Smooth muscle cell (in vitro differentiated cells): ENCODE data around the gene SOCS2. TPM values are rescaled to one million over a fixed set of nuclear protein-coding genes. Genes with fewer than 3 reads are reported as not detected.

ENCODE experiments used
- DNase-seq: peaks from one replicate; lab custom pipeline; 2025; ENCODE audit not compliant: unreplicated experiment; lab: John Stamatoyannopoulos, UW
- H2AFZ ChIP-seq: fragments of 200-600 bp; sonication (generic); 2 replicates; pipeline ENCODE4 v1.6.0; 2016; ENCODE audit warnings: antibody characterized with exemption, low read depth, mild to moderate bottlenecking
- H3F3A ChIP-seq: fragments of 200-600 bp; sonication (generic); 2 replicates; pipeline ENCODE4 v1.6.0; 2017; ENCODE audit warnings: antibody characterized with exemption, low read depth
- H3K27ac ChIP-seq: fragments of 200-600 bp; sonication (generic); 2 replicates; pipeline ENCODE4 v1.5.1; 2016; ENCODE audit warnings: low read depth, mild to moderate bottlenecking
- H3K27me3 ChIP-seq: fragments of 200-600 bp; sonication (generic); 2 replicates; pipeline ENCODE4 v1.6.1; 2016; ENCODE audit warnings: low read depth, mild to moderate bottlenecking
- H3K36me3 ChIP-seq: fragments of 200-600 bp; sonication (generic); 2 replicates; pipeline ENCODE4 v1.5.1; 2016; ENCODE audit warnings: low read depth
- H3K4me1 ChIP-seq: fragments of 200-600 bp; sonication (generic); 2 replicates; pipeline ENCODE4 v1.5.1; 2016; ENCODE audit warnings: low read depth
- H3K4me2 ChIP-seq: fragments of 200-600 bp; sonication (generic); 2 replicates; pipeline ENCODE4 v1.6.0; 2016; ENCODE audit warnings: mild to moderate bottlenecking
- H3K4me3 ChIP-seq: fragments of 200-600 bp; sonication (generic); 2 replicates; pipeline ENCODE4 v1.5.1; 2016; ENCODE audit warnings: mild to moderate bottlenecking
- H3K79me2 ChIP-seq: fragments of 200-600 bp; sonication (generic); 2 replicates; pipeline ENCODE4 v1.6.0; 2016; ENCODE audit warnings: low read depth, mild to moderate bottlenecking
- H3K9ac ChIP-seq: fragments of 200-600 bp; sonication (generic); 2 replicates; pipeline ENCODE4 v1.6.0; 2016; ENCODE audit warnings: low read depth
- H3K9me3 ChIP-seq: fragments of 200-600 bp; sonication (generic); replicated peaks from 2 replicates; pipeline ENCODE4 v1.5.1; 2016; ENCODE audit warnings: low read depth
- H4K20me1 ChIP-seq: fragments of 200-600 bp; sonication (generic); 2 replicates; pipeline ENCODE4 v1.6.0; 2016; ENCODE audit warnings: low read depth
- WGBS: methylation state at CpG from one replicate; pipeline ENCODE4 v1.1.7; 2016; ENCODE audit warnings: low lambda C conversion rate; 5-methylcytosine and 5-hydroxymethylcytosine counted together
- polyA plus RNA-seq: library from polyadenylated mRNA; unstranded; fragments of >200 nt; fragmentation: Nextera tagmentation; extraction: Ambion mirVana; gene quantifications from 2 replicates; pipeline ENCODE4 v1.2.1, GENCODE V29; 2016
- total RNA-seq: library from RNA; depleted of rRNA; stranded (reverse); fragments of >200 nt; gene quantifications from 2 replicates; pipeline ENCODE4 v1.2.3, GENCODE V29; 2014
- TF ChIP-seq, protein P1 (sequence below): fragments of 200-600 bp; sonication (generic); IDR thresholded peaks from 2 replicates; pipeline ENCODE4 v1.5.1; 2017; ENCODE audit warnings: borderline replicate concordance, mild to moderate bottlenecking, antibody characterized with exemption; ENCODE audit not compliant: insufficient read depth, poor library complexity, severe bottlenecking

The SOCS2 gene
- total and polyA plus RNA-seq, 2 experiments from 2014 or later = 4.9 to 18.6 TPM

DNA sequence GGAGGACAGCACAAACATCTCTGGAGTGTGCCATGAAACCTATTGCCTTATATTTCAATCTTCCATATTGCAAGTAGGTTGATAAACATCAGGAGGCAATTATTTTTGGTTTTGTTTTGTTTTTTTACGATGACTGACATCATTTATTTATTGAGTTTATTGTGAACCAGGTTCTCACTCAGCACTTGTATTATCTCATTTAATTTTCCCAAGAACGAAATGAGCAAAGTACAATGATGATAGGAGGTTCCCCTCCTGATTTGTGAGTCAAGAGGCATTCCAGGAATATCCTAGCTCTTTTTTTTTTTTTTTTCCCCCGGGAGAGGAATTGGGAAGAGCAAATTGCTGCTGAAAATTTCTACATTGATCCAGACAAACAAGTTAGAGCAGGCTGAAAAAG is 4.7 kb downstream of the SOCS2 start:
- no peak overlapping the region for H2AFZ ChIP-seq
- WGBS = 57% methylated on average over 3 of the region's 3 CpGs
- no peak for DNase-seq
- H3K9ac ChIP-seq = no peak overlapping the region
- peaks cover 23% of the 10 kb centered on the region for H3K79me2 ChIP-seq
- peaks cover 12% of the 10 kb centered on the region for H3K4me1 ChIP-seq
- no peaks in the 10 kb centered on the region for H3K9me3 ChIP-seq
- H3K4me3 ChIP-seq = no peak overlapping the region
- H3K4me2 ChIP-seq = no peak overlapping the region
- H3K27me3 ChIP-seq = peaks cover 6% of the 10 kb centered on the region
- H3F3A ChIP-seq = no peaks in the 10 kb centered on the region
- TF ChIP-seq, protein P1, sequence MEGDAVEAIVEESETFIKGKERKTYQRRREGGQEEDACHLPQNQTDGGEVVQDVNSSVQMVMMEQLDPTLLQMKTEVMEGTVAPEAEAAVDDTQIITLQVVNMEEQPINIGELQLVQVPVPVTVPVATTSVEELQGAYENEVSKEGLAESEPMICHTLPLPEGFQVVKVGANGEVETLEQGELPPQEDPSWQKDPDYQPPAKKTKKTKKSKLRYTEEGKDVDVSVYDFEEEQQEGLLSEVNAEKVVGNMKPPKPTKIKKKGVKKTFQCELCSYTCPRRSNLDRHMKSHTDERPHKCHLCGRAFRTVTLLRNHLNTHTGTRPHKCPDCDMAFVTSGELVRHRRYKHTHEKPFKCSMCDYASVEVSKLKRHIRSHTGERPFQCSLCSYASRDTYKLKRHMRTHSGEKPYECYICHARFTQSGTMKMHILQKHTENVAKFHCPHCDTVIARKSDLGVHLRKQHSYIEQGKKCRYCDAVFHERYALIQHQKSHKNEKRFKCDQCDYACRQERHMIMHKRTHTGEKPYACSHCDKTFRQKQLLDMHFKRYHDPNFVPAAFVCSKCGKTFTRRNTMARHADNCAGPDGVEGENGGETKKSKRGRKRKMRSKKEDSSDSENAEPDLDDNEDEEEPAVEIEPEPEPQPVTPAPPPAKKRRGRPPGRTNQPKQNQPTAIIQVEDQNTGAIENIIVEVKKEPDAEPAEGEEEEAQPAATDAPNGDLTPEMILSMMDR = no peak
- no peak overlapping the region for H3K27ac ChIP-seq
- no peaks in the 10 kb centered on the region for H4K20me1 ChIP-seq
- H3K36me3 ChIP-seq = no peaks in the 10 kb centered on the region

DNA sequence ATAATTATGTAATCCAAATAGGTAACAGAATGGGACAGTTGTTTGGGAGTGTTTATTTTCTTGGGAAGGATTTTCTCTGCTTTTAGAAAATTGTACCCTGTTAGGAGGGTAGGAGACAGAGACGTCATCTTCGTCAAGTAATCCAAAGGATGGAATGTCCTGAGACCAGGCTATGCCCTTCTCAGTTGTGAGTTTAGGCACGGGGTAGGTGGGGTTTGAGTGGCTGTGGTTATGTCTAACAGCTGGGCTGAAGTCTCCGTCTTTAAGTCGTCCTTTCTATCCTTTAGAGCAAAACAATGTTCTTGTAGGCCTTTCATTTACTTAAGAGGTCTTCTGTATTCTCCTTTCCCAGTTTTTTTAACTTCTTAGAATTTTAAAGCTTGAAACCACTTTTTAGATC is 5.7 kb downstream of the SOCS2 start:
- peaks cover 5% of the 10 kb centered on the region for H3K4me1 ChIP-seq
- no peaks in the 10 kb centered on the region for H4K20me1 ChIP-seq
- no peak overlapping the region for H3K4me2 ChIP-seq
- H3K9me3 ChIP-seq = no peaks in the 10 kb centered on the region
- H3K4me3 ChIP-seq = no peak overlapping the region
- no peak overlapping the region for H3K27ac ChIP-seq
- DNase-seq = no peak
- no peaks in the 10 kb centered on the region for H3K36me3 ChIP-seq
- no peaks in the 10 kb centered on the region for H3K27me3 ChIP-seq
- WGBS = 72% methylated on average over 5 of the region's 5 CpGs
- H3K9ac ChIP-seq = no peak overlapping the region
- TF ChIP-seq, protein P1 = no peak
- no peaks in the 10 kb centered on the region for H3F3A ChIP-seq
- no peak overlapping the region for H2AFZ ChIP-seq
- H3K79me2 ChIP-seq = peaks cover 23% of the 10 kb centered on the region

DNA sequence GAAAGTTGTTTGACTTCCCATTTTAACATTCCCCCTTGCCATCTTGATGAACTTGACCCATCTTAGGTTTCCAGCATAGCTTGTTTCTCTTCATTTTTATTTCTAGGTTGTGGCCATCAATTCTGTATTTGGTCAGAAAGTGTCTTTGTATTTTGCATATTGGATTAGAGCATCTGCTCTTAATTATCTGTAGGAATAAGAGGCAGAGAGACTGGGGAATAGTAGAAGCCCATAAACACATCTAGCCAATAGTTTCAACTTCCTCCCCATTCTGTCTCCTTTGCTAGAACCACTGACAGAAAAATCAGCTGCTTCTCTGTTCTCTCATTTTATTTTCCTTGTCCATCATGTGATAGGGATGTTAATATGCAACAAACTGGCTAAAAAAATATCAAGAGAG is 8.2 kb downstream of the SOCS2 start:
- peaks cover 10% of the 10 kb centered on the region for H3K79me2 ChIP-seq
- no peak overlapping the region for H3K4me2 ChIP-seq
- H3K9ac ChIP-seq = no peak overlapping the region
- TF ChIP-seq, protein P1 = no peak
- H3K27me3 ChIP-seq = no peaks in the 10 kb centered on the region
- H3K36me3 ChIP-seq = no peaks in the 10 kb centered on the region
- H3K4me3 ChIP-seq = no peak overlapping the region
- no peaks in the 10 kb centered on the region for H3F3A ChIP-seq
- H2AFZ ChIP-seq = no peak overlapping the region
- no peak overlapping the region for H3K27ac ChIP-seq
- no peak for DNase-seq
- H3K4me1 ChIP-seq = no peaks in the 10 kb centered on the region
- no peaks in the 10 kb centered on the region for H3K9me3 ChIP-seq
- H4K20me1 ChIP-seq = no peaks in the 10 kb centered on the region

DNA sequence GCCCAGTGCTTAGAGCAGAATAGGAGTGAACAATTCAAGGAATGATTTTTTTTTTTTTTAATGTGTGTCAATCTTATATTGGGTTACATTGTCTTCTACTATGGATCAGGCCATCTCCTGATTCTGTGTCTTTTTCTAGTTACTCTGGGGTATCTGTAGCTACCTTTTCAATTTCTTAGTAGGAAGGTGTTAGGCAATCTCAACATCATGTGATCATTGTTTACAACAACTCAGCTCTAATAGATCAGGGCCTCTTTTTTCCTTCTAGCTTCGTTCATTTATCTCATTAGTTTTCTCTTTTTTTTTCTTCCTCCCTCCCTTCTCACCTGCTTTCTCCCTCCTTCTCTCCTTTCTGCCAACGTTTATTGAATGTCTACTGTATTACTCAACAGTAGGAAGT is 8.9 kb downstream of the SOCS2 start:
- H3K27ac ChIP-seq = no peak overlapping the region
- no peaks in the 10 kb centered on the region for H3F3A ChIP-seq
- no peak overlapping the region for H3K4me2 ChIP-seq
- H3K9me3 ChIP-seq = no peaks in the 10 kb centered on the region
- H3K36me3 ChIP-seq = no peaks in the 10 kb centered on the region
- TF ChIP-seq, protein P1 = no peak
- H3K4me3 ChIP-seq = no peak overlapping the region
- no peak overlapping the region for H3K9ac ChIP-seq
- WGBS = 78% methylated on average over 2 of the region's 2 CpGs
- DNase-seq = no peak
- H3K4me1 ChIP-seq = no peaks in the 10 kb centered on the region
- no peaks in the 10 kb centered on the region for H3K27me3 ChIP-seq
- H3K79me2 ChIP-seq = peaks cover 3% of the 10 kb centered on the region
- no peak overlapping the region for H2AFZ ChIP-seq
- H4K20me1 ChIP-seq = no peaks in the 10 kb centered on the region
